NCI-H1105 (cell line): ENCODE results near the gene PAX2.

Experiments used
- DNase-seq: peaks from one replicate; lab custom pipeline; 2025; lab: John Stamatoyannopoulos, UW

The PAX2 gene

GRCh38 chr10:100858261-100858660 is 112.9 kb downstream of the PAX2 start:
- no peak for DNase-seq

GRCh38 chr10:100858747-100859483 is 113.5 kb downstream of the PAX2 start:
- DNase-seq, result no peak

- no peak for DNase-seq
Measured at GRCh38 chr10:100859484-100859763, 114.0 kb downstream of the PAX2 start.

- DNase-seq, result no peak
Measured at GRCh38 chr10:100863433-100863832, 118.1 kb downstream of the PAX2 start.

- DNase-seq, result no peak
Measured at GRCh38 chr10:100864036-100864885, 118.9 kb downstream of the PAX2 start.

- DNase-seq, result no peak
Measured at GRCh38 chr10:100864978-100865377, 119.6 kb downstream of the PAX2 start.

GRCh38 chr10:100866010-100866409 is 120.6 kb downstream of the PAX2 start:
- no peak for DNase-seq

GRCh38 chr10:100866575-100867098 is 121.3 kb downstream of the PAX2 start:
- no peak for DNase-seq

- DNase-seq, result no peak
Measured at GRCh38 chr10:100867261-100867963, 122.0 kb downstream of the PAX2 start.

- DNase-seq, result no peak
Measured at GRCh38 chr10:100868382-100868781, 123.0 kb downstream of the PAX2 start.

GRCh38 chr10:100869399-100869798 is 124.0 kb downstream of the PAX2 start:
- no peak for DNase-seq

GRCh38 chr10:100872034-100872791 is 126.8 kb downstream of the PAX2 start:
- no peak for DNase-seq

GRCh38 chr10:100873146-100873826 is 127.9 kb downstream of the PAX2 start:
- no peak for DNase-seq

GRCh38 chr10:100873827-100874326 is 128.5 kb downstream of the PAX2 start:
- no peak for DNase-seq

GRCh38 chr10:100874702-100875483 is 129.5 kb downstream of the PAX2 start:
- DNase-seq, result no peak

- no peak for DNase-seq
Measured at GRCh38 chr10:100875484-100876166, 130.2 kb downstream of the PAX2 start.

- no peak for DNase-seq
Measured at GRCh38 chr10:100876585-100877460, 131.4 kb downstream of the PAX2 start.

- DNase-seq, result no peak
Measured at GRCh38 chr10:100877461-100877850, 132.1 kb downstream of the PAX2 start.
